Prostate gland (tissue), 2 donors: ENCODE measurements around the gene DNAH14. TPM values are rescaled to one million over a fixed set of nuclear protein-coding genes. Genes with fewer than 3 reads are reported as not detected.

Experiments
- DNase-seq: peaks from one replicate; pipeline ENCODE4 v3.0.0-alpha.2; 2019; ENCODE audit warnings: low spot score
- H3K27ac ChIP-seq, 2 donors: fragments of 200-600 bp; sonication (generic); 2 replicates each; pipeline ENCODE4 v1.5.1; 2017 to 2019
- H3K27me3 ChIP-seq: fragments of 200-600 bp; sonication (generic); replicated peaks from 2 replicates; pipeline ENCODE4 v1.5.1; 2019; ENCODE audit not compliant: insufficient read depth
- H3K36me3 ChIP-seq, 2 donors: fragments of 200-600 bp; sonication (generic); 1 replicate in 1 of 2; 2 replicates in 1 of 2; pipeline versions ENCODE4 v1.5.1 to v1.8.1; 2017 to 2019
- H3K4me1 ChIP-seq: fragments of 200-600 bp; sonication (generic); replicated peaks from 2 replicates; pipeline ENCODE4 v1.5.1; 2019
- H3K4me3 ChIP-seq, 2 donors: fragments of 200-600 bp; sonication (generic); 2 replicates each; pipeline ENCODE4 v1.5.1; 2017 to 2019
- H3K9me3 ChIP-seq: fragments of 200-600 bp; sonication (generic); 2 replicates; pipeline ENCODE4 v1.5.1; 2017
- POLR2A ChIP-seq: fragments of 450-650 bp; IDR thresholded peaks from one replicate; pipeline ENCODE4 v1.6.1; 2016; ENCODE audit warnings: antibody characterized with exemption, mild to moderate bottlenecking
- POLR2AphosphoS5 ChIP-seq: sonication (generic); formaldehyde crosslinking; IDR thresholded peaks from one replicate; pipeline ENCODE4 v1.6.1; 2017; ENCODE audit warnings: antibody characterized with exemption
- WGBS: methylation state at CpG from one replicate; pipeline ENCODE4 v1.1.5; 2018; 5-methylcytosine and 5-hydroxymethylcytosine counted together
- intact Hi-C: fragments of 100-400 bp; cut with DNase I; formaldehyde crosslinking; loops from one replicate; pipeline ENCODE4 v1.14.2; 2022
- total RNA-seq, 2 donors: library from RNA; depleted of rRNA; stranded (reverse); fragments of >200 nt; gene quantifications; one replicate each; pipeline ENCODE4 v1.1.0, GENCODE V29; 2016
- TF ChIP-seq, protein P1 (sequence below), 4 experiments: fragments of 200-600 bp in 2 of 4; fragments of 450-650 bp in 2 of 4; sonication (generic) in 2 of 4; IDR thresholded peaks; 1 replicate in 3 of 4; 2 replicates in 1 of 4; pipeline ENCODE4 v1.5.1; 2016 to 2019; ENCODE audit warnings: antibody characterized with exemption in 4 of 4, mild to moderate bottlenecking in 2 of 4, moderate library complexity in 2 of 4

DNAH14 gene
- total RNA-seq, 2 donors from 2014 or later: 16.5 to 26.8 TPM

DNA sequence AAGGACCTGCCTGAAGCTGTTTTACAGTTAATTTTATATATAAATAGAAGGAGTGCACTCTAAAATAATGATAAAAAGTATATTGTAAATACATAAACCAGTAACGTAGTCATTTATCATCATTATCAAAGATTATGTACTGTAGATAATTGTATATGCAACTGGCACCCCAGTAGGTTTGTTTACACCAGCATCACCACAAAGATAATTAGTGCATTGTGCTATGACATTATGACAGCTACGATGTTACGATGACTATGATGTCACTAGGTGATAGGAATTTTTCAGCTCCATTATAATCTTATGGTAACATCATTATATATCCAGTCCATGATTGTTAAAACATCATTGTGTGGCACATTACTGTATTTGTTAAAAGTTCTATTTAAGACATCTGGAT, 313.1 kb downstream of the DNAH14 start:
- Histone ChIP-seq H3K4me3 (no peak overlapping the region), H3K4me1 (no peaks in the 10 kb centered on the region), H3K36me3 (no peaks in the 10 kb centered on the region), H3K9me3 (no peaks in the 10 kb centered on the region), H3K27me3 (no peaks in the 10 kb centered on the region), H3K27ac (no peak overlapping the region)
- 79% methylated on average over 3 of the region's 3 CpGs for WGBS
- TF ChIP-seq POLR2AphosphoS5 (no peak), POLR2A (no peak)
- TF ChIP-seq, protein P1, sequence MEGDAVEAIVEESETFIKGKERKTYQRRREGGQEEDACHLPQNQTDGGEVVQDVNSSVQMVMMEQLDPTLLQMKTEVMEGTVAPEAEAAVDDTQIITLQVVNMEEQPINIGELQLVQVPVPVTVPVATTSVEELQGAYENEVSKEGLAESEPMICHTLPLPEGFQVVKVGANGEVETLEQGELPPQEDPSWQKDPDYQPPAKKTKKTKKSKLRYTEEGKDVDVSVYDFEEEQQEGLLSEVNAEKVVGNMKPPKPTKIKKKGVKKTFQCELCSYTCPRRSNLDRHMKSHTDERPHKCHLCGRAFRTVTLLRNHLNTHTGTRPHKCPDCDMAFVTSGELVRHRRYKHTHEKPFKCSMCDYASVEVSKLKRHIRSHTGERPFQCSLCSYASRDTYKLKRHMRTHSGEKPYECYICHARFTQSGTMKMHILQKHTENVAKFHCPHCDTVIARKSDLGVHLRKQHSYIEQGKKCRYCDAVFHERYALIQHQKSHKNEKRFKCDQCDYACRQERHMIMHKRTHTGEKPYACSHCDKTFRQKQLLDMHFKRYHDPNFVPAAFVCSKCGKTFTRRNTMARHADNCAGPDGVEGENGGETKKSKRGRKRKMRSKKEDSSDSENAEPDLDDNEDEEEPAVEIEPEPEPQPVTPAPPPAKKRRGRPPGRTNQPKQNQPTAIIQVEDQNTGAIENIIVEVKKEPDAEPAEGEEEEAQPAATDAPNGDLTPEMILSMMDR (IDR thresholded peaks at IDR 0.05): no peak
- intact Hi-C loops: no loop called here
- no peak for DNase-seq

DNA sequence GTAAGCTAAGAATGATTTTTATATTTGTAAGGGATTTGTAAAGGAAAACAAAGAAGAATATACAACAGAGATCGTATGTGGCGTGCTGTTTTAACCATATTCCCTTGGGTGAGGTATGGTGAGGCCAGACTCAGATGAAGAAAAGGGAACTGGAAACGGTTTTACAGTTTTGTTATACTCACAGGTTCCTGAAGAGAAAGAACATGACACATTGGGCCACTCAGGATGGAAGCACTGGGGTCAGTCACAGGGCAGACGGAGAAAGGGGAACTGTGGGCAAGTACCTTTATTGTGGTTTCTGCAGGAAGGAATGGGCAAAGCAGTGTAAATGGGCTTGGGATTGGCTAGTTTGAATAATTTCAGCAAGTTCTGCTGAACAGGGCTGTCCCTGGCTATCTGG, 321.0 kb downstream of the DNAH14 start:
- H3K36me3 ChIP-seq: no peaks in the 10 kb centered on the region
- no peaks in the 10 kb centered on the region for H3K9me3 ChIP-seq
- H3K27ac ChIP-seq: no peak overlapping the region
- intact Hi-C loops: no loop called here
- no peak overlapping the region for H3K4me3 ChIP-seq
- 80% methylated on average over 4 of the region's 4 CpGs for WGBS
- H3K27me3 ChIP-seq: no peaks in the 10 kb centered on the region
- TF ChIP-seq POLR2A: no peak
- TF ChIP-seq POLR2AphosphoS5: no peak
- TF ChIP-seq, protein P1 (IDR thresholded peaks at IDR 0.05): no peak
- no peak for DNase-seq
- no peaks in the 10 kb centered on the region for H3K4me1 ChIP-seq

DNA sequence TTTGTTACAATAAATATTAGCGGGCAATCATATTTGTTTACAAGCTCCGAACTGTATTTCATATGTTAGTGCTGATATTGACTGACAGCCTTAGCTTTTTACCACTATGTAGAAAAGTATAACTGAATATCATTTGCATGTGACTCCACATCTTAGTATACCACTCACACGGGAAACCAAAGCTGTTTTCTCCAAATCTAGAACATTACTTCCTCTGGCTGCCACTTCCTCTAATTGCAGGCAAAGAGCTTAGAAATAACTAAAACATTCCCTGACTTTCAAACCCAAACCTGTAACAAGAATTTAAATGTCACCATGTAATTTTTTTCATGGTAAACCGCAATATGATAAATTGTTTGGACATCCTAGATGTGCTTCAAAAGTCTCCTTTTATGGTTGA, 323.7 kb downstream of the DNAH14 start:
- TF ChIP-seq POLR2A (no peak), POLR2AphosphoS5 (no peak)
- TF ChIP-seq, protein P1 (IDR thresholded peaks at IDR 0.05): no peak
- H3K27me3 ChIP-seq: no peaks in the 10 kb centered on the region
- H3K4me1 ChIP-seq: no peaks in the 10 kb centered on the region
- H3K27ac ChIP-seq: no peak overlapping the region
- no peaks in the 10 kb centered on the region for H3K36me3 ChIP-seq
- DNase-seq: no peak
- H3K4me3 ChIP-seq: no peak overlapping the region
- intact Hi-C loops: no loop called here
- H3K9me3 ChIP-seq: no peaks in the 10 kb centered on the region
- 88% methylated on average over 4 of the region's 4 CpGs for WGBS

DNA sequence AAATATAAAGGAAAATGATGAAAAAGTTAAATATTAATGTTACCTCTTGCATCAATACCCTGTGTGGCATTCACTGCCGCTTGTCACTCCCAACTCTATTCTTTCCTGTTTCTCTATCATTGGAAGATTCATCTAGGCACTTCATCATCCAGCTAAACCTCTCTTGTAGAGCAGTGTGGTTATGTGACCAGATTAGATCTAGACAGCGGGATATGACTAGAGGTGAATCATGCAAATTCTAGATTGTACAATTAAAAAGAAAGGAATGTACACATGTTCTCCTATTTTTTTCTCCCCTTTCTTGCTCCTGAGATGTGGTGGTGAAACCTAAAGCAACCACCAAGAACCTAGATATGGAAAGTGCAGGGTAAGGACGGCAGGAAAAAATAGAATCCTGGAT, 324.3 kb downstream of the DNAH14 start:
- Histone ChIP-seq H3K4me3 (no peak overlapping the region), H3K27ac (no peak overlapping the region), H3K4me1 (no peaks in the 10 kb centered on the region), H3K9me3 (no peaks in the 10 kb centered on the region), H3K36me3 (no peaks in the 10 kb centered on the region), H3K27me3 (no peaks in the 10 kb centered on the region)
- intact Hi-C loops: no loop called here
- WGBS: 94% methylated on average over 3 of the region's 3 CpGs
- TF ChIP-seq POLR2A (no peak), POLR2AphosphoS5 (no peak)
- TF ChIP-seq, protein P1 (IDR thresholded peaks at IDR 0.05): no peak
- DNase-seq: no peak

DNA sequence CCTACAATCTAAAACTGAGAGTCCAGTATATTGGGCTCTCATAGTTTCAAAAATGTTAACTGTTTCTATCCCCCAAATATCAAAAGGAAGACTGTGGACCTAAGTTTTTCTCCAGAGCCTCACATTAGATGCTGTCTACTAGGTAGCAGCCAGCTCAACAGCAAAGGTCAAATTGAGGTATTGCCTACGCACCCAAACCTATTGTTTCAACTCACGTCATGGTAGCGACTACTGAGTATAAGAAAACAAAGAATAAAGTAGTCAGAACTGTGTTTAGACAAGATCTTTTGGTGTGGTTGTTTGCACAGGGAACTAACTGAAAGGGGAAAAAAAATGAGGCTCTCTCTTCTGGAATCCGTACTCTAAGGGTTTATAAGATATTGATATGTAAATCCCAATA, 325.2 kb downstream of the DNAH14 start:
- Histone ChIP-seq H3K4me3 (no peak overlapping the region), H3K27me3 (no peaks in the 10 kb centered on the region), H3K36me3 (no peaks in the 10 kb centered on the region), H3K4me1 (no peaks in the 10 kb centered on the region), H3K27ac (no peak overlapping the region), H3K9me3 (no peaks in the 10 kb centered on the region)
- WGBS: 64% methylated on average over 4 of the region's 4 CpGs
- no peak for DNase-seq
- no peak for TF ChIP-seq POLR2AphosphoS5
- no peak for TF ChIP-seq POLR2A
- TF ChIP-seq, protein P1 (IDR thresholded peaks at IDR 0.05): no peak
- intact Hi-C loops: no loop called here
